OCI-LY7 (cell line): ENCODE results near the gene GTF2F1. TPM values are rescaled to one million over a fixed set of nuclear protein-coding genes. Genes with fewer than 3 reads are reported as not detected.

Experiments used
- BruUV-seq: library from RNA; stranded (reverse); fragments of 400-500 nt; replicated peaks from 2 replicates; lab custom pipeline; 2021; lab: Mats Ljungman, UMichigan
- CTCF ChIA-PET: fragments of 300-600 bp; sonication (Branson Sonifier 250); formaldehyde crosslinking; loops from one replicate; lab custom pipeline; 2022; ENCODE audit warnings: antibody characterized with exemption; ENCODE audit not compliant: unreplicated experiment; lab: Charles Lee
- POLR2A ChIA-PET: fragments of 300-600 bp; sonication (Branson Sonifier 250); formaldehyde crosslinking; loops from one replicate; lab custom pipeline; 2022; ENCODE audit warnings: antibody characterized with exemption; lab: Charles Lee
- DNase-seq: peaks from one replicate; pipeline ENCODE4 v3.0.0-alpha.2; 2015; ENCODE audit warnings: low spot score
- H2AFZ ChIP-seq: fragments of 200-600 bp; sonication (generic), shearing (Covaris generic); 2 replicates; pipeline ENCODE4 v1.6.1; 2014; ENCODE audit warnings: mild to moderate bottlenecking, antibody characterized with exemption, low read length, moderate library complexity
- H3K27ac ChIP-seq: fragments of 200-600 bp; sonication (generic); 2 replicates; pipeline ENCODE4 v1.5.1; 2014; ENCODE audit warnings: mixed run types, low read depth, mild to moderate bottlenecking, moderate library complexity, low read length, inconsistent platforms; ENCODE audit not compliant: poor library complexity, severe bottlenecking
- H3K36me3 ChIP-seq: fragments of 200-600 bp; sonication (generic); 2 replicates; pipeline ENCODE4 v1.6.1; 2014; ENCODE audit warnings: mild to moderate bottlenecking, antibody characterized with exemption, low read length, moderate library complexity, mixed read lengths; ENCODE audit not compliant: insufficient read depth
- H3K4me1 ChIP-seq: fragments of 200-600 bp; sonication (generic); 2 replicates; pipeline ENCODE4 v1.5.1; 2014; ENCODE audit warnings: mild to moderate bottlenecking, low read length; ENCODE audit not compliant: insufficient read depth, poor library complexity, severe bottlenecking
- H3K4me2 ChIP-seq: fragments of 200-600 bp; sonication (generic); 2 replicates; pipeline ENCODE4 v1.6.1; 2014; ENCODE audit warnings: mild to moderate bottlenecking, low read length
- H3K4me3 ChIP-seq: fragments of 200-600 bp; sonication (generic); 2 replicates; pipeline ENCODE4 v1.5.1; 2014; ENCODE audit warnings: mild to moderate bottlenecking, low read depth, low read length; ENCODE audit not compliant: poor library complexity, severe bottlenecking
- H3K79me2 ChIP-seq: fragments of 200-600 bp; sonication (generic); 2 replicates; pipeline ENCODE4 v1.6.1; 2016; ENCODE audit warnings: low read depth, mild to moderate bottlenecking, low read length, moderate library complexity, mixed read lengths; ENCODE audit not compliant: insufficient read depth
- H3K9me2 ChIP-seq: fragments of 200-600 bp; sonication (generic); 2 replicates; pipeline ENCODE4 v1.6.1; 2016; ENCODE audit warnings: mild to moderate bottlenecking, low read length, mixed read lengths; ENCODE audit not compliant: insufficient read depth
- H3K9me3 ChIP-seq: fragments of 200-600 bp; sonication (generic); 2 replicates; pipeline ENCODE4 v1.6.1; 2014; ENCODE audit warnings: mild to moderate bottlenecking, mixed run types, low read length, mixed read lengths
- H4K20me1 ChIP-seq: fragments of 200-600 bp; sonication (generic); 2 replicates; pipeline ENCODE4 v1.6.1; 2014; ENCODE audit warnings: mild to moderate bottlenecking, antibody characterized with exemption, low read length, moderate library complexity, mixed read lengths; ENCODE audit not compliant: insufficient read depth
- EZH2phosphoT487 ChIP-seq: fragments of 200-600 bp; sonication (generic); IDR thresholded peaks from 2 replicates; pipeline ENCODE4 v1.6.1; 2018; ENCODE audit warnings: low read depth, borderline replicate concordance, mild to moderate bottlenecking, mixed run types, antibody characterized with exemption, low read length, moderate library complexity, mixed read lengths
- intact Hi-C: fragments of 100-400 bp; cut with micrococcal nuclease; formaldehyde crosslinking; loops from one replicate; pipeline ENCODE4 v1.10.0; 2022; ENCODE audit not compliant: unreplicated experiment
- total RNA-seq, 2 experiments: library from RNA; depleted of rRNA in 1 of 2; stranded (reverse); fragments of >200 nt in 1 of 2; shearing (Covaris generic) in 1 of 2; gene quantifications; 2 replicates each; pipeline ENCODE4 v1.2.3, GENCODE V29; 2014 to 2022
- TF ChIP-seq, protein P1 (sequence below): fragments of 200-600 bp; sonication (generic); conservative IDR thresholded peaks from 2 replicates; pipeline ENCODE4 v1.5.1; 2014; ENCODE audit warnings: mild to moderate bottlenecking, antibody characterized with exemption, low read length, moderate library complexity, mixed read lengths

GTF2F1 gene
- total RNA-seq, 2 experiments from 2014 or later = 31.1 to 43.2 TPM

- Histone ChIP-seq H3K9me2 (no peaks in the 10 kb centered on the region), H3K4me3 (no peak overlapping the region), H2AFZ (no peak overlapping the region), H3K4me2 (no peak overlapping the region), H3K36me3 (peaks cover 13% of the 10 kb centered on the region), H4K20me1 (peaks cover 18% of the 10 kb centered on the region), H3K9me3 (no peaks in the 10 kb centered on the region), H3K79me2 (peaks cover 20% of the 10 kb centered on the region), H3K4me1 (peaks cover 26% of the 10 kb centered on the region), H3K27ac (no peak overlapping the region)
- no TSS peak for BruUV-seq
- DNase-seq = no peak
- ChIA-PET CTCF (interaction anchor here (0.6 kb wide), 1 partner anchor 54 kb away, joined by 4 read pairs; no protein-coding TSS in a partner anchor), POLR2A (no interaction called here)
- TF ChIP-seq, protein P1, sequence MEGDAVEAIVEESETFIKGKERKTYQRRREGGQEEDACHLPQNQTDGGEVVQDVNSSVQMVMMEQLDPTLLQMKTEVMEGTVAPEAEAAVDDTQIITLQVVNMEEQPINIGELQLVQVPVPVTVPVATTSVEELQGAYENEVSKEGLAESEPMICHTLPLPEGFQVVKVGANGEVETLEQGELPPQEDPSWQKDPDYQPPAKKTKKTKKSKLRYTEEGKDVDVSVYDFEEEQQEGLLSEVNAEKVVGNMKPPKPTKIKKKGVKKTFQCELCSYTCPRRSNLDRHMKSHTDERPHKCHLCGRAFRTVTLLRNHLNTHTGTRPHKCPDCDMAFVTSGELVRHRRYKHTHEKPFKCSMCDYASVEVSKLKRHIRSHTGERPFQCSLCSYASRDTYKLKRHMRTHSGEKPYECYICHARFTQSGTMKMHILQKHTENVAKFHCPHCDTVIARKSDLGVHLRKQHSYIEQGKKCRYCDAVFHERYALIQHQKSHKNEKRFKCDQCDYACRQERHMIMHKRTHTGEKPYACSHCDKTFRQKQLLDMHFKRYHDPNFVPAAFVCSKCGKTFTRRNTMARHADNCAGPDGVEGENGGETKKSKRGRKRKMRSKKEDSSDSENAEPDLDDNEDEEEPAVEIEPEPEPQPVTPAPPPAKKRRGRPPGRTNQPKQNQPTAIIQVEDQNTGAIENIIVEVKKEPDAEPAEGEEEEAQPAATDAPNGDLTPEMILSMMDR = no peak
- TF ChIP-seq EZH2phosphoT487 = no peak
- intact Hi-C loops = loop anchor here (10.0 kb wide), 1 partner anchor 262 kb away; no protein-coding TSS in a partner anchor
Measured at GRCh38 chr19:6427131-6427530, 34.2 kb upstream of the GTF2F1 start.

DNA sequence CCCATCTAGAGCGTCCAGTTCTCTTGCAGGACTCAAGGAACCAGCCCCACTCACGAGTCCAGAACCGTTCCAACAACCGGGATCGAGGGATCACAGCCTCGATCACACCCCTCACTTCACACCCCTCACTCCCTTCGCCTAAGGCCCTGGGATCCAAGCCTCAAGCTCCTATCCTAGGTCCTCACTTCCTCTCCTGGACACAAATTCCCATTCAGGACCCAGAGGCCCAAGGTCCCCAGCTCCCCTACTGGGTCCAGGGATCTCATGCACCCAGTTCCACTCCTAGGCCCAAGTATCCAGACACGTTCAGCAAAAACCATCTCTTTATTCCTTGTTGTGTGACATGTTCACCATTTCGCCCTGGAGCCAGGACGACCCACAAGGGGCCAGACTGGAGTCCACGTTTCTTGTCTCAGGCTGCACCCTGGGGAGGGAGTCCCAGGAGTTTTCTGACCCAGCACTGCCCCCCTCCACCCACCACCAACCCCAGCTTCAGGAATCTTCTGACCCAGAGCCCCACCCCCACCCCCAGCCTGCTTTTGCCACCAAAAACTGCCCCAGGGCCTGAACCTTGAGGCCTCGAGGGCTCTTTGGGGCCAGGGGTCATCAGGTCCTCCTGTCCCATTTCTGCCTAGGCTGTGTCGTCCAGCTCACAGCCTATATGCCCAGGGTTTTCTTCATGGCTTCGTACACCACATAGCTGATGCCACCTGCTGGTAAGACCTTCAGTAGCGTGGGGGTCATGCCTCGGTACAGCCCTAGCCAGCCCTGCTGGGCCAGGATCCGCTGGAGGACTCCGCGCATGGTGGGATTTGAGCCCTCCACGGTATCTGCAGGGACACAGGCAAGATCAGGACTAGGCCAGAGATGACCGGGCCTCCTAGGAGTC is 33.0 kb upstream of the GTF2F1 start:
- no peaks in the 10 kb centered on the region for H3K9me3 ChIP-seq
- H4K20me1 ChIP-seq = peaks cover 24% of the 10 kb centered on the region
- BruUV-seq = TSS peak; percentile 89
- peak overlapping the region; percentile 51 for H3K4me2 ChIP-seq
- peak overlapping the region; percentile 53; the same call in 1 of the 2 replicates for H2AFZ ChIP-seq
- H3K27ac ChIP-seq = peak overlapping the region; percentile 48
- H3K4me1 ChIP-seq = peaks cover 26% of the 10 kb centered on the region
- H3K4me3 ChIP-seq = peak overlapping the region; percentile 40
- DNase-seq = peak; percentile 56
- TF ChIP-seq, protein P1 = peak; percentile 73
- no peak for TF ChIP-seq EZH2phosphoT487
- H3K36me3 ChIP-seq = peaks cover 24% of the 10 kb centered on the region
- no peaks in the 10 kb centered on the region for H3K9me2 ChIP-seq
- intact Hi-C loops = loop anchor here (2.0 to 10.0 kb wide), 3 partner anchors 35 to 261 kb away; partner anchors contain the start of gene ALKBH7
- H3K79me2 ChIP-seq = peaks cover 32% of the 10 kb centered on the region
- CTCF ChIA-PET = no interaction called here
- POLR2A ChIA-PET = interaction anchor here (0.6 to 0.7 kb wide), 4 partner anchors 8 to 651 kb away, joined by 3 to 4 read pairs (median 3); no protein-coding TSS in a partner anchor
